Spleen (tissue), 11 donors: Measurements from ENCODE around the gene TMEM131L. TPM values are rescaled to one million over a fixed set of nuclear protein-coding genes. Genes with fewer than 3 reads are reported as not detected.

Experiments used
- DNase-seq: peaks from one replicate; pipeline ENCODE4 v3.0.0-alpha.2; 2020
- H3K27ac ChIP-seq, 8 donors: fragments of 200-600 bp; sonication (generic) in 7 of 8; 1 replicate in 4 of 8; 2 replicates in 4 of 8; pipeline versions ENCODE4 v1.5.0 to v1.8.0; 2016 to 2021; ENCODE audit warnings: inconsistent platforms in 4 of 8, mild to moderate bottlenecking in 4 of 8, moderate library complexity in 1 of 8
- H3K27me3 ChIP-seq, 7 donors: fragments of 200-600 bp; sonication (generic) in 6 of 7; replicated peaks in 1 of 7; 1 replicate in 4 of 7; 2 replicates in 3 of 7; pipeline versions ENCODE4 v1.5.0 to v1.8.0; 2016 to 2021; ENCODE audit warnings: inconsistent platforms in 3 of 7, mild to moderate bottlenecking in 1 of 7
- H3K36me3 ChIP-seq, 6 donors: fragments of 200-600 bp; sonication (generic) in 5 of 6; 1 replicate in 4 of 6; 2 replicates in 2 of 6; pipeline versions ENCODE4 v1.5.0 to v1.8.0; 2016 to 2021; ENCODE audit warnings: inconsistent platforms in 2 of 6
- H3K4me1 ChIP-seq, 6 donors: fragments of 200-600 bp; sonication (generic) in 5 of 6; 1 replicate in 3 of 6; 2 replicates in 3 of 6; pipeline versions ENCODE4 v1.5.0 to v1.8.0; 2016 to 2021; ENCODE audit warnings: inconsistent platforms in 3 of 6
- H3K4me3 ChIP-seq, 8 donors: fragments of 200-600 bp; sonication (generic) in 7 of 8; 1 replicate in 4 of 8; 2 replicates in 4 of 8; pipeline versions ENCODE4 v1.5.0 to v1.8.0; 2016 to 2021; ENCODE audit warnings: inconsistent platforms in 4 of 8, mild to moderate bottlenecking in 4 of 8, moderate library complexity in 2 of 8
- H3K9me3 ChIP-seq, 8 donors: fragments of 200-600 bp; sonication (generic) in 7 of 8; 1 replicate in 4 of 8; 2 replicates in 4 of 8; pipeline versions ENCODE4 v1.5.0 to v1.8.0; 2016 to 2021; ENCODE audit warnings: inconsistent platforms in 4 of 8
- POLR2A ChIP-seq, 3 donors: fragments of 450-650 bp; IDR thresholded peaks; one replicate each; pipeline ENCODE4 v1.5.1; 2017; ENCODE audit warnings: antibody characterized with exemption in 3 of 3, mild to moderate bottlenecking in 1 of 3
- POLR2AphosphoS5 ChIP-seq, 3 donors: sonication (generic); formaldehyde crosslinking; IDR thresholded peaks; one replicate each; pipeline ENCODE4 v1.5.1; 2017; ENCODE audit warnings: antibody characterized with exemption in 3 of 3
- WGBS, 5 donors: extraction: QIAGEN DNeasy Blood & Tissue Kit in 3 of 5; methylation state at CpG; one replicate each; pipeline versions ENCODE4 v1.1.5 to v1.1.7; 2013 to 2018; 5-methylcytosine and 5-hydroxymethylcytosine counted together
- intact Hi-C: fragments of 100-400 bp; cut with DNase I; formaldehyde crosslinking; loops from one replicate; pipeline ENCODE4 v1.15.0; 2023; ENCODE audit warnings: low total_unique reads
- polyA plus RNA-seq, 3 donors: library from polyadenylated mRNA; stranded (reverse); fragments of 200-250 nt; gene quantifications; one replicate each; pipeline ENCODE4 v1.2.1, GENCODE V29; 2013
- total RNA-seq, 7 donors: library from RNA; depleted of rRNA in 3 of 7; stranded (reverse); fragments of >200 nt in 3 of 7; fragmentation: NEBNext Ultra II Directional in 4 of 7; extraction: Animal tissue kit (Norgen Biotek cat#: 25700) in 4 of 7; gene quantifications; one replicate each; pipeline versions ENCODE4 v1.1.0 to v1.2.1, GENCODE V29; 2016 to 2021
- TF ChIP-seq, protein P1 (sequence below), 11 experiments: fragments of 200-600 bp in 7 of 11; fragments of 450-650 bp in 4 of 11; sonication (generic) in 4 of 11; IDR thresholded peaks in 8 of 11; conservative IDR thresholded peaks in 3 of 11; 1 replicate in 7 of 11; 2 replicates in 4 of 11; pipeline versions ENCODE4 v1.4.0 to v1.8.0; 2016 to 2021; ENCODE audit warnings: antibody characterized with exemption in 11 of 11, inconsistent platforms in 4 of 11, mild to moderate bottlenecking in 1 of 11
- donor health status: healthy with polysubstance abuse.
- donor health status: DM: no; HTN: no; CAD: no; lungs with moderate emphysema.
- donor health status: DM: no; HTN: no; CAD: no.
- donor health status: Bipolar disorder and iron deficiency.
- donor health status: healthy.
- donor health status: DM: no; HTN: no; CAD: no.
- donor health status: DM: yes; HTN: yes; CAD: no.

Gene TMEM131L
- total and polyA plus RNA-seq, 10 donors: 20.9 to 105 (median 80.1) TPM

DNA sequence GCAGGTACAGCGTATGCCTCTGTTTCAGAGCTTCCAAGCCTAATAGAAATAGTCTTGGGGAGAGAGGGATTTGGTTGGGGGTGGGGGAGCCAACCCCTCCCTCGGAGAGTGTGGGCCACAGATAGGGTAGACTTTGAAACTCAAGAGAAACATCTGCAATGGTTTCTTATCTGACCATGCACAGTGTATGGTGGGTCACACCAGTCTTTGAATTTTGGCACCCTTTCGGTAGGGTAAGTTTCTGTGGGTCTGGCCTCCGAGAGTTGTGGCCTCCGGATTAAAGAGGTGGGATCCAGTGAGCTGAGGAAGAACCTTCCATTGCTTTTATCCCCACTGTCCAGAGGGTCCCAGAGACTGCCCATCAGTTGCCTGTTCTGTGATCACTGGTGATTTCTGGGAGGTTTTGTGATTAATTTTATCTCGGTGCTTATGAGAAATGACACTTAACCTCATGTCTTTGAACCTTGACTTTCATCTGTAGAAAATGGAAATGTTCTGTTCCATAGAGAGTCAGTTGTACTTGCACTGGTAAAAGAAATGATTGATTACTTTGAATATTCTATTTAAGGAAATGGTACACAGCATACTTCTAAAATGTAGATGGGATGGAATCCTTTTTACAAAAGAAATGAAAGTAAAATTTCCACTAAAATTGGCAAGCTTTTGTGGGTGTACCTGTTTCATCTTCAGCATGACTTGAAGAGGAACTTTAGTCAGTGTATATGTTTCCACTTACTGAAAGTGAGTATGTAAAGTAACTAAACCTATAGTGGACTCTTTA is 62.7 kb downstream of the TMEM131L start:
- WGBS, 5 donors: 61 to 75% (median 70%) methylated on average over 6 of the region's 6 CpGs
- Histone ChIP-seq H3K4me3 (peak overlapping the region in 1 of 8 donors; percentile 33), H3K27ac (peak overlapping the region in 7 of 8 donors; percentile 58 to 86 (median 76)), H3K9me3 (no peaks in the 10 kb centered on the region), H3K36me3 (peaks cover 0 to 9% (median 0%) of the 10 kb centered on the region in 6 donors), H3K27me3 (no peaks in the 10 kb centered on the region), H3K4me1 (peaks cover 69 to 100% (median 99%) of the 10 kb centered on the region in 6 donors)
- DNase-seq: no peak
- TF ChIP-seq POLR2A (IDR thresholded peaks at IDR 0.05) (no peak), POLR2AphosphoS5 (IDR thresholded peaks at IDR 0.05) (no peak)
- TF ChIP-seq, protein P1, sequence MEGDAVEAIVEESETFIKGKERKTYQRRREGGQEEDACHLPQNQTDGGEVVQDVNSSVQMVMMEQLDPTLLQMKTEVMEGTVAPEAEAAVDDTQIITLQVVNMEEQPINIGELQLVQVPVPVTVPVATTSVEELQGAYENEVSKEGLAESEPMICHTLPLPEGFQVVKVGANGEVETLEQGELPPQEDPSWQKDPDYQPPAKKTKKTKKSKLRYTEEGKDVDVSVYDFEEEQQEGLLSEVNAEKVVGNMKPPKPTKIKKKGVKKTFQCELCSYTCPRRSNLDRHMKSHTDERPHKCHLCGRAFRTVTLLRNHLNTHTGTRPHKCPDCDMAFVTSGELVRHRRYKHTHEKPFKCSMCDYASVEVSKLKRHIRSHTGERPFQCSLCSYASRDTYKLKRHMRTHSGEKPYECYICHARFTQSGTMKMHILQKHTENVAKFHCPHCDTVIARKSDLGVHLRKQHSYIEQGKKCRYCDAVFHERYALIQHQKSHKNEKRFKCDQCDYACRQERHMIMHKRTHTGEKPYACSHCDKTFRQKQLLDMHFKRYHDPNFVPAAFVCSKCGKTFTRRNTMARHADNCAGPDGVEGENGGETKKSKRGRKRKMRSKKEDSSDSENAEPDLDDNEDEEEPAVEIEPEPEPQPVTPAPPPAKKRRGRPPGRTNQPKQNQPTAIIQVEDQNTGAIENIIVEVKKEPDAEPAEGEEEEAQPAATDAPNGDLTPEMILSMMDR (IDR thresholded peaks at IDR 0.05 in 8 of 11, conservative IDR thresholded peaks at IDR 0.05 in 3 of 11): no peak
- intact Hi-C loops: no loop called here

DNA sequence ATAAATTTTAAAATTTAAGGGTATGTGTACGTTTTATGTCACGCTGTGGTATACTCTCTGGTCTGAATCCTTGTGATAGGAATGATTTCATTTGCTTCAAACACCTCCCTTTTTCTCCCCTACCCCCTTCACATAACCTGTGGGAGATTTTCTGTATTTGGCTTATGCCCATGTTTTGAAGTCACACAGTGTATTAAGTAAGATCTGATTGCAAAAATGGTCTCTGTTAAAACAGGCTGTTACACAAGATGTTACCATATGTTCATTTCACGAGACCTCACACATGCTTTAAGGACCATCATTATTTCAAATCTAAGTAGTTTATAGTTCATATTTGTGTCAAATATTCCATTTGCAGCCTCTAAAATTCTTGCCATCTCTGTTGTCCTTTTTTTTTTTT is 63.5 kb downstream of the TMEM131L start:
- Histone ChIP-seq H3K4me3 (peak overlapping the region in 1 of 8 donors; percentile 40), H3K36me3 (peaks cover 0 to 9% (median 0%) of the 10 kb centered on the region in 6 donors), H3K27me3 (no peaks in the 10 kb centered on the region), H3K9me3 (no peaks in the 10 kb centered on the region), H3K27ac (peak overlapping the region in 7 of 8 donors; percentile 48 to 86 (median 76)), H3K4me1 (peaks cover 62 to 100% (median 96%) of the 10 kb centered on the region in 6 donors)
- WGBS, 5 donors: 49 to 82% (median 62%) methylated on average over 3 of the region's 3 CpGs
- TF ChIP-seq POLR2AphosphoS5 (IDR thresholded peaks at IDR 0.05): no peak
- TF ChIP-seq, protein P1 (IDR thresholded peaks at IDR 0.05 in 8 of 11, conservative IDR thresholded peaks at IDR 0.05 in 3 of 11): no peak
- no peak for TF ChIP-seq POLR2A (IDR thresholded peaks at IDR 0.05)
- no peak for DNase-seq
- intact Hi-C loops: no loop called here

DNA sequence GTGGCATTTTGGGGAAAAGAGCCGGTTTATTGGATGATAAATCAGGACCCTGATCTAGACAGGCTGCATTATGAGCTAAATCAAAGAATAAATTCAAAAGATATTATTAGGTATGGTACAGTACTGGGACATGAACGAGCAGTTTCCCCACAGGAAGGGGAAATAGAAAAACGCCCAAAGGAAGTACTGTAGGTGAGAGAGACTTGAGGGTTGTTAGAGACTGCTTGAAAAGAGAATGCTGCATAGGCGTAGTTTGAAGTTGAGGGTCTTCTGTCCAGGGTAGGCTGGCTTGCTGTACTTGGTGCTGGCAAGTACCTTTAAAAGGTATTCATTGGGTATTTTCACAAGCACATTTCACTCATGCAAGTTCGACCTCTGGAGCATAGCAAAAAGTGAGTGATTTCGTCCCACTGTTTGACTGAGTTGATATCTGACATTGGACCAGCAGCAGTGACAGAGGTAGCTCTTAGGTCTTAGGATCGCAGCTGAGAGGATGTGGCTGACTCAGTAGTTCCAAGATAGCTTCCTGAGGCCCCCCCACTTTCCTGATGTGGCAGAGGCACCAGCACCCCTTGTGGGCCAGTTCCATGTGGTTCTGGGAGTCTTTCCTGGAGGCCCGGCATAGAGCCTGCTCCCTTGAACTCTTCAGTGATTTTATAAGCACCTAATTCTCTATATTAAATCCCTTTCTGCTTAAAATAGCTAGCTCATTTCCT is 64.3 kb downstream of the TMEM131L start:
- WGBS, 5 donors: 21 to 31% (median 23%) methylated on average over 8 of the region's 8 CpGs
- intact Hi-C loops: no loop called here
- Histone ChIP-seq H3K27me3 (no peaks in the 10 kb centered on the region), H3K27ac (peak overlapping the region; percentile 44 to 86 (median 74)), H3K4me1 (peaks cover 56 to 100% (median 96%) of the 10 kb centered on the region in 6 donors), H3K9me3 (no peaks in the 10 kb centered on the region), H3K36me3 (peaks cover 0 to 9% (median 0%) of the 10 kb centered on the region in 6 donors), H3K4me3 (peak overlapping the region in 1 of 8 donors; percentile 40)
- no peak for DNase-seq
- TF ChIP-seq, protein P1 (IDR thresholded peaks at IDR 0.05 in 8 of 11, conservative IDR thresholded peaks at IDR 0.05 in 3 of 11): no peak
- TF ChIP-seq POLR2AphosphoS5 (IDR thresholded peaks at IDR 0.05) (no peak), POLR2A (IDR thresholded peaks at IDR 0.05) (no peak)

DNA sequence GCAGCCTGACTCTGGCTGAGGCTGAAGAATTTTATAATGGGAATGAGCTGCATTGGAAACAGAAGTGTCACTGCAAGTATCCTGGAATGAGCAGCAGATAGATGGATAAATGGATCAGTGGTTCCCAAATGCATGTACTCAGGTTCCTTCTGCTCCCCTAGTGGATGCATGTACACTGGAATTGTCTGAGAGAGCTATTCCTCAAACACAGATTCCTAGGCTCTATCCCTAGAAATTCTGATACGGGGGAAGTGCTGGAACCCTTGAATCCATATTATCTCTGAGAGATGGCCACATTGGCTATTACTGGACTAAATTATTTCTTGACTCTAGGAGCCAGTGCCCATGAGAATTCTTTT is 64.8 kb downstream of the TMEM131L start:
- no peaks in the 10 kb centered on the region for H3K27me3 ChIP-seq
- H3K4me3 ChIP-seq: peak overlapping the region in 1 of 8 donors; percentile 40
- intact Hi-C loops: no loop called here
- peak overlapping the region; percentile 44 to 86 (median 74) for H3K27ac ChIP-seq
- H3K36me3 ChIP-seq: peaks cover 0 to 9% (median 0%) of the 10 kb centered on the region in 6 donors
- H3K9me3 ChIP-seq: no peaks in the 10 kb centered on the region
- DNase-seq: no peak
- peaks cover 58 to 100% (median 96%) of the 10 kb centered on the region in 6 donors for H3K4me1 ChIP-seq
- WGBS, 5 donors: 67 to 81% (median 71%) methylated on average over 1 of the region's 1 CpG
- TF ChIP-seq POLR2AphosphoS5 (IDR thresholded peaks at IDR 0.05) (no peak), POLR2A (IDR thresholded peaks at IDR 0.05) (no peak)
- TF ChIP-seq, protein P1 (IDR thresholded peaks at IDR 0.05 in 8 of 11, conservative IDR thresholded peaks at IDR 0.05 in 3 of 11): no peak
